ENCODE results near the gene RIN3.

DNA sequence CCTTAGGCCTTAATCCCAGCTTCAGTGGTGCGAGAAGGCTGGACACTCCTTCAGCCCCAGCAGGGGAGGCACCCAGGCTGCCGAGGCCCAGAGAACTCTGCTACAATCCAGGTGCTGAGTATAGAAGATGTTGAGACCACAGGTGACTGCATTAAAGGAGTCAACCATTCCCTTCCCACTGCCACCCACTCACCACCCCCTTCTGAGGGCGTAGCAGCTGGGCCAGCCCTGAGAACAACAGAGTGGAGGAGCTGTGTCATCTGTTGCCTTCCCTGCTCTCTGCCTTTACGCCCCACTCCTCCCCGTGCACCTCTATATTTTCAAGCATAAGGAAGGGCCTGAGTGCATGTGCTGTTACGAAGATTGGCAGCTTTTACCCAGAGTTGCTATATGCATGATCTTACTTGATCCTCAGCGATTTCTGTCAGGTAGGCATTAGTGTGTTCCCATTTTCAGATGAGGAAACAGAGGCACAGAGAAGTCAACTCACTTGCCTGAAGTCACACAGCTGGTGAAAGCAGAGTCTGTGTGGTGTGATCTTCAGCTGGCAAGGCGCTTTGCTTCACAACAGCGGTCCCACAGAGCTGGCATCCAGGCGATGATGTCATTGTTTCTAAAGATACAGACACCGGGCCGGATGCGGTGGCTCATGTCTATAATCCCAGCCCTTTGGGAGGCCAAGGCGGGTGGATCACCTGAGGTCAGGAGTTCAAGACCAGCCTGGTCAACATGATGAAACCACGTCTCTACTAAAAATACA is 46.7 kb downstream of the RIN3 start:
- TF ChIP-seq, protein P1, sequence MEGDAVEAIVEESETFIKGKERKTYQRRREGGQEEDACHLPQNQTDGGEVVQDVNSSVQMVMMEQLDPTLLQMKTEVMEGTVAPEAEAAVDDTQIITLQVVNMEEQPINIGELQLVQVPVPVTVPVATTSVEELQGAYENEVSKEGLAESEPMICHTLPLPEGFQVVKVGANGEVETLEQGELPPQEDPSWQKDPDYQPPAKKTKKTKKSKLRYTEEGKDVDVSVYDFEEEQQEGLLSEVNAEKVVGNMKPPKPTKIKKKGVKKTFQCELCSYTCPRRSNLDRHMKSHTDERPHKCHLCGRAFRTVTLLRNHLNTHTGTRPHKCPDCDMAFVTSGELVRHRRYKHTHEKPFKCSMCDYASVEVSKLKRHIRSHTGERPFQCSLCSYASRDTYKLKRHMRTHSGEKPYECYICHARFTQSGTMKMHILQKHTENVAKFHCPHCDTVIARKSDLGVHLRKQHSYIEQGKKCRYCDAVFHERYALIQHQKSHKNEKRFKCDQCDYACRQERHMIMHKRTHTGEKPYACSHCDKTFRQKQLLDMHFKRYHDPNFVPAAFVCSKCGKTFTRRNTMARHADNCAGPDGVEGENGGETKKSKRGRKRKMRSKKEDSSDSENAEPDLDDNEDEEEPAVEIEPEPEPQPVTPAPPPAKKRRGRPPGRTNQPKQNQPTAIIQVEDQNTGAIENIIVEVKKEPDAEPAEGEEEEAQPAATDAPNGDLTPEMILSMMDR (IDR thresholded peaks at IDR 0.05), result no peak
- TF ChIP-seq POLR2A (IDR thresholded peaks at IDR 0.05), result no peak
